WI38 (cell line): Measurements from ENCODE around the gene BHLHE23.

ENCODE experiments used
- H3K4me3 ChIP-seq: 2 replicates; pipeline ENCODE4 v1.5.1; 2011; ENCODE audit warnings: low read depth, mild to moderate bottlenecking, control low read depth, low read length
- TF ChIP-seq, protein P1 (sequence below): IDR thresholded peaks from 2 replicates; pipeline ENCODE4 v1.5.1; 2012; ENCODE audit warnings: low read depth, mild to moderate bottlenecking, control low read depth, low read length

BHLHE23 gene

DNA sequence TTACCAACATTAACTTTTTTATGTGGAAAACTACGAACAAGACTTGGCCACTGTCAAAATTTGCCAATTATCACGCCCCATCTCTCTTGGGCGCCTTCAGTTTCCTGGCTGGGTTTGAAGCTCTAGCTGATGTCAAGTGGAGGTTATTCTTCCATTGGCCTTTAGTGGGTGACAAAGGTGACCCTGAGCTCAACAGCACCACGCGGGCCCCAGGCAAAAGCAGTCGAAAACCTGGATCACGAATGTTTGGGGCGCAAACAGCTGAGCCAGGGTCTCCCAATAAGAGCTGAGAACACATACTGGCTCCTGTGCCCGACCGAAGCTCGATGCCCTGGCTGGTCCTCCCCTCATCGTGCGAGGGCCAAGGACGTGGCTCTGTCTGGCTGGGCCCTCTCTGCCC, 27.5 kb downstream of the BHLHE23 start:
- H3K4me3 ChIP-seq = no peak overlapping the region
- TF ChIP-seq, protein P1, sequence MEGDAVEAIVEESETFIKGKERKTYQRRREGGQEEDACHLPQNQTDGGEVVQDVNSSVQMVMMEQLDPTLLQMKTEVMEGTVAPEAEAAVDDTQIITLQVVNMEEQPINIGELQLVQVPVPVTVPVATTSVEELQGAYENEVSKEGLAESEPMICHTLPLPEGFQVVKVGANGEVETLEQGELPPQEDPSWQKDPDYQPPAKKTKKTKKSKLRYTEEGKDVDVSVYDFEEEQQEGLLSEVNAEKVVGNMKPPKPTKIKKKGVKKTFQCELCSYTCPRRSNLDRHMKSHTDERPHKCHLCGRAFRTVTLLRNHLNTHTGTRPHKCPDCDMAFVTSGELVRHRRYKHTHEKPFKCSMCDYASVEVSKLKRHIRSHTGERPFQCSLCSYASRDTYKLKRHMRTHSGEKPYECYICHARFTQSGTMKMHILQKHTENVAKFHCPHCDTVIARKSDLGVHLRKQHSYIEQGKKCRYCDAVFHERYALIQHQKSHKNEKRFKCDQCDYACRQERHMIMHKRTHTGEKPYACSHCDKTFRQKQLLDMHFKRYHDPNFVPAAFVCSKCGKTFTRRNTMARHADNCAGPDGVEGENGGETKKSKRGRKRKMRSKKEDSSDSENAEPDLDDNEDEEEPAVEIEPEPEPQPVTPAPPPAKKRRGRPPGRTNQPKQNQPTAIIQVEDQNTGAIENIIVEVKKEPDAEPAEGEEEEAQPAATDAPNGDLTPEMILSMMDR = no peak

DNA sequence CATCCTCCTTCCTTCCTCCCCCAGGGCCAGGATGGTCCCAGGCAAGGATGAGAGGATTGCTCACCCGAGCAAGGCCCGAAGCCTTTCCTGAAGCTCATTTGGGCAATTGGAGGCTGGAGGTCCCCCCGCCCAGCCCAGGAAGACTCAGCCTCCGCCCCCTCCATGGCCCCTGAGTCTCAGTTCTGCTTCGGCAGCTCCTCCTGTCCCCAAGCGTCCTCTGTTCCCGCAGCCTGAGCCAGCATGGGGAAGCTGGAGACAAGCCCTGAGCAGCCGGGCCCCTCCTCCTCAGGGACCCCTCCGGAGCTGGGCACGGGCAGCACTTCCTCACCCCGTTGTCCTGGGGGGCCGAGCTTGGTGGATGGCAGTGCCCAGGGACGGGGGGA, 28.2 kb downstream of the BHLHE23 start:
- TF ChIP-seq, protein P1 = no peak
- no peak overlapping the region for H3K4me3 ChIP-seq

DNA sequence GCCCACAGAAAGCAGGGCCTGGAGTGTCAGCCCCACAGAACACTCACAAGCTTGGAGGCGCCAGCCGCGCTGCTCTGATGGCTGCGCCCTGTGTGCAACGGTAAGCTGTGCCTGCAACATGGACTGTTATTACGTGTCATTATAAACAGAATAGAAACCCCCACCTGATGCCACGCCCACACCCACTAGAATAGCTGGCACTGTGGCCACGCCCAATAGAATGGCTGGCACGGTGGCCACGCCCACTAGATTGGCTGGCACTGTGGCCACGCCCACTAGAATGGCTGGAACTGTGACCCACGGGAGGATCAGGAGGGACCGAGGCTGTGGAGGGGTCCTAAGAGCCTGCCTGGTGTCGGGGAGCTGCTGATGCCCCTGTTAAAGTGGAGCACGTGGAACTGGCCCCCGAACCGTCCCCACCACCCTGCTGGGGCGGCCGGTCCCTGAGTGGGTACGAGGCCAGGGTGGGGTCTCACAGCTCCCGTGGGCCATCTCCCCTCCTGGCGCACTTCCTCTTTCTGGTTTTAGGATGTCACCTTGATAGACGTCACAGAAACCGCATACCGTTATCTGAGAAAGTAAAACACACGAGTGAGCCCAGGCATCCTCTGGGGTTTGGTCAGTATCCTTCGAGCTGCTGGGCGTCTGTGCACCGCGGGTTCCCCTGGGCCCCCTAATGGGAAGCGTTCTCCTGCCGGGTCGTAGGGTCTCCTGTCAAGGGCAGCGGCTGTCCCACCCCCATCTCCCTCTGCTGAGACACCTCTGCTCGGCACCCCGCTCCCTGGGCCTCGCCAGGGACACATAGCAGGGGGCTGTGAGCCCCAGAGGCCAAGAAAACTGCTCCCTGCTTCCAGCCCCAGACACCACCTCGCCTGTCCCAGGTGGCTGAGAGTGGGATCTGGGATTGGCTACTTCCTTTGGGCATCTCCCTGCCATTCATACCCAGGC, 28.9 kb downstream of the BHLHE23 start:
- TF ChIP-seq, protein P1 = no peak
- no peak overlapping the region for H3K4me3 ChIP-seq

DNA sequence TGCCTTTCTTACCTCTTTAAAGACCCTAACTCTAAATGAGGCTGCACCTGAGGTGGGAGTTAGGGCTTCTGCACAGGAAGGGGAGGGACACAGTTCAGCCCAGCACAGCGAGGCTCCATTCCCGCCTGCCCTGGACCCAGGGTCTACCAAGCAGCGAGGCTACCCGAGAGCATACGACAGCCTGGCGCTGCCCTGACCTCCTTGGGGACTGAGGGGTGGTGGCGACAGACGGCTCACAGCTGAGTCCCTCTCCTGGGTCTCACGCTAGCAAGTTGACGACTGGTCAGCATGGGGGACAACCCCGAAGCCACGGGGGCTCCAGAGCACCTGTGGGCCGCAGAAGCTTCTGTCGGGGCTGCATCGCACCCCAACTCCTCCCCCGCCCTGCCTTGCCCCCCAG, 29.9 kb downstream of the BHLHE23 start:
- no peak overlapping the region for H3K4me3 ChIP-seq
- TF ChIP-seq, protein P1 = no peak

DNA sequence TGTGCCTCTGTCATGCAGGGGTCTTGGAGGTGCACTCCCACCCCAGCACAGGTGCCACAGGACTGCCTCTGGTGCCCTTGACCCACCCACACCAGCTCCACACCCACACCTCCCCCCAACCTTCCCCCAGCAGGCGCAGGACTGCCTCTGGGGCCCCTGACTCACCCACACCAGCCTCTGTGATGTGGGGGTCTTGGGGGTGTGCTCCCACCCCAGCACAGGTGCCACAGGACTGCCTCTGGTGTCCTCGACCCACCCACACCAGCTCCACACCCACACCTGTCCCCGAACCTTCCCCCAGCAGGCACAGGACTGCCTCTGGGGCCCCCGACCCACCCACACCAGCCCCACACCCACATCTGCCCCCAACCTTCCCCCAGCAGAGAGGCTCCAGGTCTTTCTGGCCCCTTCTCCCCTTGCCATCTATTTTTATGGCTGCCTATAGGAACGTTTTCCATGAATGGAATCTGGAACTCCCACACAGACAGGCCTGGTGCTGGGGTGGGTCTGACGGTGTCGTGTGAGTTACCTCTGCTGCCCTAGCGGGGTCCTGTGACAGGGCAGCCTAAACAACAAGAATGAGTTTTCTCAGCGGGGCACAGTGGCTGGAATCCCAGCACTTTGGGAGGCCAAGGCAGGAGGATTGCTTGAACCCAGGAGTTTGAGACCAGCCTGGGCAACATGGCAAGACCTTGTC, 30.8 kb downstream of the BHLHE23 start:
- H3K4me3 ChIP-seq = no peak overlapping the region
- TF ChIP-seq, protein P1 = no peak

DNA sequence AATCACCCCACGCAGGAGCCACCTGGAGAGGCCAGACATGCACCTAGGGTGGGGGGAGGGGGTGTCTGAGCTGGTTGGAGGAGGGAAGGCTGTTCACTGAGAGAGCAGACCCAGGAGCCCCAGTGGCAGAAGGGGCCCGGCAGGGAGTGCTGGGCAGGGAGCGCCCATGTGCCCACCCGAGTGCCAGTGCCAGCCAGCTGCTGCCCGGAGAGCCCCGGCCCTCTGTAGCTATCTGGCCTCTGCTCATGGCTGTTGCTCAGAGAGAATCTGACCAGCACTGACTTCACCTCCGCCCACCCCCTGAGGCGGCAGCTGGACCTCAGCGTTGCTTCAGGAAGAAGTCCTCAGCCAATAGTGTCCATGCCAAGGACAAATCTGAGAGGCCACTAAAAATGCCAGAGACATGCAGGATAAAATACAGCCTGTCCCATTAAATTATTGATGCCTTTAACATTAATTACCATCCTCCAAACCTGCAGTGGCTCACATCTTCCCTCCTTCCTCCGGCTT, 31.5 kb downstream of the BHLHE23 start:
- TF ChIP-seq, protein P1 = no peak

More for the DNA sequence above, 31.5 kb downstream of the BHLHE23 start:
- no peak overlapping the region for H3K4me3 ChIP-seq
